ENCODE measurements around the gene ETS1. TPM values are rescaled to one million over a fixed set of nuclear protein-coding genes. Genes with fewer than 3 reads are reported as not detected.

ETS1 gene
- total RNA-seq, 1 donor from 2014 or later = 62.7 TPM

- no peaks in the 10 kb centered on the region for H3K27me3 ChIP-seq (ENCODE audit: control insufficient read depth, insufficient read depth, low read length)
- no peak overlapping the region for H3K4me3 ChIP-seq (ENCODE audit: low read depth, low read length)
- peaks cover 11% of the 10 kb centered on the region for H3K36me3 ChIP-seq (ENCODE audit: control insufficient read depth, insufficient read depth, low read length)
- TF ChIP-seq CTCF (IDR thresholded peaks at IDR 0.05; ENCODE audit: insufficient read depth, low read length, severe bottlenecking) = no peak
- no peak for FAIRE-seq
- peak; percentile 61 for DNase-seq (ENCODE audit: low read depth)
These were observed 114.9 kb downstream of the ETS1 start for GRCh38 chr11:128472128-128473089.

- DNase-seq (ENCODE audit: low read depth) (no peak), FAIRE-seq (peak; percentile 28)
- Histone ChIP-seq H3K36me3 (ENCODE audit: control insufficient read depth, insufficient read depth, low read length) (peaks cover 11% of the 10 kb centered on the region), H3K27me3 (ENCODE audit: control insufficient read depth, insufficient read depth, low read length) (no peaks in the 10 kb centered on the region), H3K4me3 (ENCODE audit: low read depth, low read length) (no peak overlapping the region)
- TF ChIP-seq CTCF (IDR thresholded peaks at IDR 0.05; ENCODE audit: insufficient read depth, low read length, severe bottlenecking) = no peak
These were observed 116.2 kb downstream of the ETS1 start for GRCh38 chr11:128471138-128471661.

- TF ChIP-seq CTCF (IDR thresholded peaks at IDR 0.05; ENCODE audit: insufficient read depth, low read length, severe bottlenecking) = no peak
- Histone ChIP-seq H3K4me3 (ENCODE audit: low read depth, low read length) (no peak overlapping the region), H3K27me3 (ENCODE audit: control insufficient read depth, insufficient read depth, low read length) (no peaks in the 10 kb centered on the region), H3K36me3 (ENCODE audit: control insufficient read depth, insufficient read depth, low read length) (peaks cover 17% of the 10 kb centered on the region)
- no peak for FAIRE-seq
- DNase-seq (ENCODE audit: low read depth) = no peak
These were observed 117.3 kb downstream of the ETS1 start for GRCh38 chr11:128470081-128470480.

- H3K4me3 ChIP-seq (ENCODE audit: low read depth, low read length) = no peak overlapping the region
- no peaks in the 10 kb centered on the region for H3K27me3 ChIP-seq (ENCODE audit: control insufficient read depth, insufficient read depth, low read length)
- FAIRE-seq (no peak), DNase-seq (ENCODE audit: low read depth) (no peak)
- H3K36me3 ChIP-seq (ENCODE audit: control insufficient read depth, insufficient read depth, low read length) = peaks cover 17% of the 10 kb centered on the region
- no peak for TF ChIP-seq CTCF (IDR thresholded peaks at IDR 0.05; ENCODE audit: insufficient read depth, low read length, severe bottlenecking)
These were observed 118.1 kb downstream of the ETS1 start for GRCh38 chr11:128469220-128469619.

- Histone ChIP-seq H3K4me3 (ENCODE audit: low read depth, low read length) (no peak overlapping the region), H3K27me3 (ENCODE audit: control insufficient read depth, insufficient read depth, low read length) (no peaks in the 10 kb centered on the region), H3K36me3 (ENCODE audit: control insufficient read depth, insufficient read depth, low read length) (peaks cover 15% of the 10 kb centered on the region)
- FAIRE-seq (no peak), DNase-seq (ENCODE audit: low read depth) (no peak)
- no peak for TF ChIP-seq CTCF (IDR thresholded peaks at IDR 0.05; ENCODE audit: insufficient read depth, low read length, severe bottlenecking)
These were observed 119.2 kb downstream of the ETS1 start for GRCh38 chr11:128468111-128468510.

Data from bronchial epithelial cell (primary cell).